ENCODE results near the gene TMUB2.
A peak's percentile ranks its signal among the peaks of the same experiment; 100 is the strongest.

TMUB2 gene

GRCh38 chr17:44193326-44194084 is 6.7 kb downstream of the TMUB2 start:
- H3K4me3 ChIP-seq (ENCODE audit: low read depth, low read length) = no peak overlapping the region
- H3K27me3 ChIP-seq (ENCODE audit: insufficient read depth, low read length) = no peaks in the 10 kb centered on the region
- H3K4me1 ChIP-seq (ENCODE audit: control insufficient read depth, insufficient read depth, low read length, unreplicated experiment) = peaks cover 21% of the 10 kb centered on the region
- no peak overlapping the region for H2AFZ ChIP-seq (ENCODE audit: low read length, unreplicated experiment)
- H3K79me2 ChIP-seq (ENCODE audit: control insufficient read depth, insufficient read depth, low read length, unreplicated experiment) = peaks cover 26% of the 10 kb centered on the region
- no peaks in the 10 kb centered on the region for H3K36me3 ChIP-seq (ENCODE audit: insufficient read depth, low read length)
- H3K27ac ChIP-seq (ENCODE audit: low read depth, low read length) = no peak overlapping the region

GRCh38 chr17:44197107-44197506 is 10.3 kb downstream of the TMUB2 start:
- no peak overlapping the region for H3K27ac ChIP-seq (ENCODE audit: low read depth, low read length)
- no peaks in the 10 kb centered on the region for H3K36me3 ChIP-seq (ENCODE audit: insufficient read depth, low read length)
- peaks cover 24% of the 10 kb centered on the region for H3K79me2 ChIP-seq (ENCODE audit: control insufficient read depth, insufficient read depth, low read length, unreplicated experiment)
- no peak overlapping the region for H2AFZ ChIP-seq (ENCODE audit: low read length, unreplicated experiment)
- peaks cover 24% of the 10 kb centered on the region for H3K4me1 ChIP-seq (ENCODE audit: control insufficient read depth, insufficient read depth, low read length, unreplicated experiment)
- no peaks in the 10 kb centered on the region for H3K27me3 ChIP-seq (ENCODE audit: insufficient read depth, low read length)
- no peak overlapping the region for H3K4me3 ChIP-seq (ENCODE audit: low read depth, low read length)

GRCh38 chr17:44197980-44198720 is 11.4 kb downstream of the TMUB2 start:
- Histone ChIP-seq H3K27ac (ENCODE audit: low read depth, low read length) (peak overlapping the region; percentile 86), H3K27me3 (ENCODE audit: insufficient read depth, low read length) (no peaks in the 10 kb centered on the region), H3K4me3 (ENCODE audit: low read depth, low read length) (peak overlapping the region; percentile 97), H3K4me1 (ENCODE audit: control insufficient read depth, insufficient read depth, low read length, unreplicated experiment) (peaks cover 33% of the 10 kb centered on the region), H3K79me2 (ENCODE audit: control insufficient read depth, insufficient read depth, low read length, unreplicated experiment) (peaks cover 24% of the 10 kb centered on the region), H3K36me3 (ENCODE audit: insufficient read depth, low read length) (no peaks in the 10 kb centered on the region), H2AFZ (ENCODE audit: low read length, unreplicated experiment) (peak overlapping the region; percentile 78)

GRCh38 chr17:44198721-44199552 is 12.2 kb downstream of the TMUB2 start:
- Histone ChIP-seq H3K27ac (ENCODE audit: low read depth, low read length) (peak overlapping the region; percentile 86), H3K4me3 (ENCODE audit: low read depth, low read length) (peak overlapping the region; percentile 97), H3K4me1 (ENCODE audit: control insufficient read depth, insufficient read depth, low read length, unreplicated experiment) (peaks cover 41% of the 10 kb centered on the region), H3K27me3 (ENCODE audit: insufficient read depth, low read length) (no peaks in the 10 kb centered on the region), H2AFZ (ENCODE audit: low read length, unreplicated experiment) (peak overlapping the region; percentile 78), H3K79me2 (ENCODE audit: control insufficient read depth, insufficient read depth, low read length, unreplicated experiment) (peaks cover 24% of the 10 kb centered on the region), H3K36me3 (ENCODE audit: insufficient read depth, low read length) (no peaks in the 10 kb centered on the region)

GRCh38 chr17:44199553-44200477 is 13.0 kb downstream of the TMUB2 start, which contains the start of gene ATXN7L3:
Gene ATXN7L3, minus strand, starts transcription at chr17:44199884. Its CDS starts 1,814 bp downstream, at chr17:44198070.
- Histone ChIP-seq H3K4me1 (ENCODE audit: control insufficient read depth, insufficient read depth, low read length, unreplicated experiment) (peaks cover 50% of the 10 kb centered on the region), H3K4me3 (ENCODE audit: low read depth, low read length) (peak within 1 kb of the TSS; percentile 97), H2AFZ (ENCODE audit: low read length, unreplicated experiment) (peak within 1 kb of the TSS; percentile 78), H3K27ac (ENCODE audit: low read depth, low read length) (peak within 1 kb of the TSS; percentile 86), H3K79me2 (ENCODE audit: control insufficient read depth, insufficient read depth, low read length, unreplicated experiment) (peaks cover 24% of the 10 kb centered on the region), H3K27me3 (ENCODE audit: insufficient read depth, low read length) (no peaks in the 10 kb centered on the region), H3K36me3 (ENCODE audit: insufficient read depth, low read length) (no peaks in the 10 kb centered on the region)

GRCh38 chr17:44200478-44201155 is 13.8 kb downstream of the TMUB2 start:
- H3K4me3 ChIP-seq (ENCODE audit: low read depth, low read length) = peak overlapping the region; percentile 97
- peaks cover 52% of the 10 kb centered on the region for H3K4me1 ChIP-seq (ENCODE audit: control insufficient read depth, insufficient read depth, low read length, unreplicated experiment)
- H3K27me3 ChIP-seq (ENCODE audit: insufficient read depth, low read length) = no peaks in the 10 kb centered on the region
- peak overlapping the region; percentile 72 for H3K27ac ChIP-seq (ENCODE audit: low read depth, low read length)
- H3K79me2 ChIP-seq (ENCODE audit: control insufficient read depth, insufficient read depth, low read length, unreplicated experiment) = peaks cover 24% of the 10 kb centered on the region
- H3K36me3 ChIP-seq (ENCODE audit: insufficient read depth, low read length) = no peaks in the 10 kb centered on the region
- peak overlapping the region; percentile 74 for H2AFZ ChIP-seq (ENCODE audit: low read length, unreplicated experiment)

GRCh38 chr17:44202756-44203155 is 16.0 kb downstream of the TMUB2 start:
- no peaks in the 10 kb centered on the region for H3K27me3 ChIP-seq (ENCODE audit: insufficient read depth, low read length)
- H2AFZ ChIP-seq (ENCODE audit: low read length, unreplicated experiment) = no peak overlapping the region
- H3K79me2 ChIP-seq (ENCODE audit: control insufficient read depth, insufficient read depth, low read length, unreplicated experiment) = peaks cover 13% of the 10 kb centered on the region
- H3K27ac ChIP-seq (ENCODE audit: low read depth, low read length) = no peak overlapping the region
- H3K36me3 ChIP-seq (ENCODE audit: insufficient read depth, low read length) = no peaks in the 10 kb centered on the region
- H3K4me3 ChIP-seq (ENCODE audit: low read depth, low read length) = no peak overlapping the region
- H3K4me1 ChIP-seq (ENCODE audit: control insufficient read depth, insufficient read depth, low read length, unreplicated experiment) = peaks cover 42% of the 10 kb centered on the region

GRCh38 chr17:44203731-44204440 is 17.1 kb downstream of the TMUB2 start:
- H2AFZ ChIP-seq (ENCODE audit: low read length, unreplicated experiment) = no peak overlapping the region
- no peaks in the 10 kb centered on the region for H3K36me3 ChIP-seq (ENCODE audit: insufficient read depth, low read length)
- peaks cover 2% of the 10 kb centered on the region for H3K79me2 ChIP-seq (ENCODE audit: control insufficient read depth, insufficient read depth, low read length, unreplicated experiment)
- H3K27ac ChIP-seq (ENCODE audit: low read depth, low read length) = 0 out of 2 replicates have a peak overlapping the region, but pooled peaks have one; percentile 3
- H3K4me3 ChIP-seq (ENCODE audit: low read depth, low read length) = no peak overlapping the region; the same call in 1 of the 2 replicates
- H3K4me1 ChIP-seq (ENCODE audit: control insufficient read depth, insufficient read depth, low read length, unreplicated experiment) = peaks cover 45% of the 10 kb centered on the region
- no peaks in the 10 kb centered on the region for H3K27me3 ChIP-seq (ENCODE audit: insufficient read depth, low read length)

GRCh38 chr17:44204441-44204882 is 17.7 kb downstream of the TMUB2 start:
- H3K36me3 ChIP-seq (ENCODE audit: insufficient read depth, low read length) = peaks cover 3% of the 10 kb centered on the region; the same call in 1 of the 2 replicates
- peaks cover 50% of the 10 kb centered on the region for H3K4me1 ChIP-seq (ENCODE audit: control insufficient read depth, insufficient read depth, low read length, unreplicated experiment)
- no peak overlapping the region for H2AFZ ChIP-seq (ENCODE audit: low read length, unreplicated experiment)
- H3K27me3 ChIP-seq (ENCODE audit: insufficient read depth, low read length) = no peaks in the 10 kb centered on the region
- H3K4me3 ChIP-seq (ENCODE audit: low read depth, low read length) = no peak overlapping the region; the same call in 1 of the 2 replicates
- H3K79me2 ChIP-seq (ENCODE audit: control insufficient read depth, insufficient read depth, low read length, unreplicated experiment) = no peaks in the 10 kb centered on the region
- peak overlapping the region; percentile 54 for H3K27ac ChIP-seq (ENCODE audit: low read depth, low read length)
